A549 (cell line): Measurements from ENCODE around the gene ZSWIM7. TPM values are rescaled to one million over a fixed set of nuclear protein-coding genes. Genes with fewer than 3 reads are reported as not detected.

Source experiments
- ATAC-seq, 2 experiments: fragments of 200-7000 bp in 1 of 2; fragments of >200 bp in 1 of 2; cut with Nextera tagmentation in 1 of 2; cut with Tn5 transposase in 1 of 2; 3 replicates each; pipeline versions ENCODE4 v1.8.0 to v1.9.1; 2018 to 2020; ENCODE audit warnings: mild to moderate bottlenecking in 1 of 2, moderate library complexity in 1 of 2
- CTCF ChIA-PET: fragments of 300-600 bp; sonication (Branson Sonifier 250); formaldehyde crosslinking; extraction: SDS; loops from one replicate; lab custom pipeline; 2021; ENCODE audit warnings: antibody characterized with exemption, inconsistent platforms; lab: Yijun Ruan, JAX
- POLR2A ChIA-PET: fragments of 350-600 bp; formaldehyde crosslinking; extraction: SDS; loops from one replicate; lab custom pipeline; 2021; ENCODE audit warnings: antibody characterized with exemption, inconsistent platforms; lab: Yijun Ruan, JAX
- DNase-seq, 2 experiments: peaks; one replicate each; pipeline versions ENCODE4 v3.0.0 to v3.0.0-alpha.2; 2011 to 2016; ENCODE audit warnings: low read depth in 1 of 2, low spot score in 1 of 2
- FAIRE-seq: peaks from 2 replicates; lab custom pipeline; 2011; peaks lifted over from hg19 to GRCh38; lab: Jason Lieb, UNC
- H3K27ac ChIP-seq, 2 experiments: fragments of >200 bp; sonication (Bioruptor Twin); formaldehyde crosslinking; 3 replicates each; pipeline ENCODE4 v1.5.1; 2016 to 2017
- H3K4me1 ChIP-seq: fragments of >200 bp; sonication (Bioruptor Twin); formaldehyde crosslinking; 3 replicates; pipeline ENCODE4 v1.6.1; 2016
- H3K4me2 ChIP-seq: fragments of >200 bp; sonication (Bioruptor Twin); formaldehyde crosslinking; 3 replicates; pipeline ENCODE4 v1.6.1; 2016
- H3K4me3 ChIP-seq: fragments of >200 bp; sonication (Bioruptor Twin); formaldehyde crosslinking; 3 replicates; pipeline ENCODE4 v1.5.1; 2016
- H3K9me3 ChIP-seq: fragments of >200 bp; sonication (Bioruptor Twin); formaldehyde crosslinking; 3 replicates; pipeline ENCODE4 v1.6.1; 2016
- CBX2 ChIP-seq: fragments of 200-600 bp; sonication (generic); IDR thresholded peaks from 2 replicates; pipeline ENCODE4 v1.6.1; 2016; ENCODE audit warnings: low read depth, mild to moderate bottlenecking, borderline replicate concordance
- CBX8 ChIP-seq: fragments of 200-600 bp; sonication (generic); IDR thresholded peaks from 2 replicates; pipeline ENCODE4 v1.6.1; 2016
- CEBPB ChIP-seq, 2 experiments: fragments of >200 bp in 1 of 2; sonication (Bioruptor Twin) in 1 of 2; formaldehyde crosslinking in 1 of 2; IDR thresholded peaks; 2 replicates each; pipeline ENCODE4 v1.6.1; 2012 to 2016
- EHMT2 ChIP-seq: fragments of 200-600 bp; sonication (generic); IDR thresholded peaks from 2 replicates; pipeline ENCODE4 v1.6.1; 2016; ENCODE audit warnings: antibody characterized with exemption, low read depth, mild to moderate bottlenecking, moderate library complexity
- FOSB ChIP-seq: fragments of 250-450 bp; sonication (Bioruptor Pico); IDR thresholded peaks from 2 replicates; pipeline ENCODE4 v1.5.0; 2020; ENCODE audit warnings: mild to moderate bottlenecking, moderate library complexity
- FOSL2 ChIP-seq, 2 experiments: fragments of 450-650 bp in 1 of 2; fragments of >200 bp in 1 of 2; sonication (Bioruptor Twin) in 1 of 2; formaldehyde crosslinking; IDR thresholded peaks; 2 replicates each; pipeline versions ENCODE4 v1.5.0 to v1.6.1; 2016 to 2020; ENCODE audit warnings: mild to moderate bottlenecking in 1 of 2, moderate library complexity in 1 of 2
- FOXS1 ChIP-seq: fragments of 250-450 bp; sonication (Bioruptor Pico); IDR thresholded peaks from 2 replicates; pipeline ENCODE4 v1.5.0; 2020; ENCODE audit warnings: mild to moderate bottlenecking, moderate library complexity
- GATA3 ChIP-seq: IDR thresholded peaks from 2 replicates; pipeline ENCODE4 v1.6.1; 2012; ENCODE audit warnings: borderline replicate concordance
- HMGXB4 ChIP-seq: fragments of 250-450 bp; sonication (Bioruptor Pico); IDR thresholded peaks from 2 replicates; pipeline ENCODE4 v1.5.0; 2021; ENCODE audit warnings: mild to moderate bottlenecking, moderate library complexity, borderline replicate concordance
- KDM5A ChIP-seq: fragments of 200-600 bp; sonication (generic); IDR thresholded peaks from 2 replicates; pipeline ENCODE4 v1.6.1; 2016; ENCODE audit warnings: antibody characterized with exemption, mild to moderate bottlenecking
- MAFK ChIP-seq: fragments of 450-650 bp; IDR thresholded peaks from 2 replicates; pipeline ENCODE4 v1.6.1; 2014; ENCODE audit not compliant: partially characterized antibody
- NPAS2 ChIP-seq: fragments of 250-450 bp; sonication (Bioruptor Pico); IDR thresholded peaks from 2 replicates; pipeline ENCODE4 v1.8.0; 2022; ENCODE audit warnings: mild to moderate bottlenecking, moderate library complexity, borderline replicate concordance
- POLR2A ChIP-seq: IDR thresholded peaks from 2 replicates; pipeline ENCODE4 v1.6.1; 2012; ENCODE audit warnings: mild to moderate bottlenecking, low read length
- POLR2AphosphoS2 ChIP-seq: conservative IDR thresholded peaks from 2 replicates; pipeline ENCODE4 v1.6.1; 2012; ENCODE audit warnings: low read length, improper control_type of control experiment, inconsistent platforms
- ZC3H11A ChIP-seq: fragments of 450-650 bp; IDR thresholded peaks from 2 replicates; pipeline ENCODE4 v1.6.1; 2014; ENCODE audit warnings: antibody characterized with exemption, mild to moderate bottlenecking
- ZFP36 ChIP-seq: fragments of 450-650 bp; IDR thresholded peaks from 2 replicates; pipeline ENCODE4 v1.6.1; 2014; ENCODE audit warnings: borderline replicate concordance; ENCODE audit not compliant: partially characterized antibody
- WGBS: methylation state at CpG from one replicate; pipeline ENCODE4 v1.1.6; 2017; ENCODE audit errors: missing lambda C conversion rate; 5-methylcytosine and 5-hydroxymethylcytosine counted together
- polyA plus RNA-seq, 4 experiments: library from polyadenylated mRNA; depleted of rRNA in 3 of 4; stranded (reverse); fragments of >200 nt; fragmentation: RNase III in 1 of 4; extraction: RNeasy Plus Mini Kit Qiagen cat#74134 plus additional on column Dnase treatment in 1 of 4; gene quantifications; 2 replicates in 3 of 4; 3 replicates in 1 of 4; pipeline ENCODE4 v1.2.3, GENCODE V29; 2011 to 2017
- TF ChIP-seq, protein P1 (sequence below): fragments of 150-350 bp; IDR thresholded peaks from 2 replicates; pipeline ENCODE4 v1.6.1; 2014; ENCODE audit warnings: low read depth, mild to moderate bottlenecking, low read length
- TF ChIP-seq, protein P2 (sequence below): fragments of 450-650 bp; IDR thresholded peaks from 2 replicates; pipeline ENCODE4 v1.6.1; 2014; ENCODE audit warnings: antibody characterized with exemption
- TF ChIP-seq, protein P3 (sequence below): fragments of >200 bp; sonication (Bioruptor Twin); formaldehyde crosslinking; IDR thresholded peaks from 3 replicates; pipeline ENCODE4 v1.5.1; 2016

The ZSWIM7 gene
- polyA plus RNA-seq, 2 of the 4 experiments (the other 2 are of a cell fraction) = 60.0 to 65.5 TPM

- FAIRE-seq = no peak
- ChIA-PET POLR2A (no interaction called here), CTCF (interaction anchor here (1.3 to 3.9 kb wide), 5 partner anchors 9 to 63 kb away, joined by 3 to 10 read pairs (median 4); partner anchors contain the start of gene ADORA2B)
- DNase-seq = no peak
- Histone ChIP-seq H3K4me3 (no peak overlapping the region), H3K9me3 (peaks cover 6% of the 10 kb centered on the region), H3K4me1 (peaks cover 13% of the 10 kb centered on the region), H3K4me2 (no peak overlapping the region), H3K27ac (no peak overlapping the region)
- TF ChIP-seq ZFP36 = no peak
- TF ChIP-seq ZC3H11A = no peak
- TF ChIP-seq, protein P1, sequence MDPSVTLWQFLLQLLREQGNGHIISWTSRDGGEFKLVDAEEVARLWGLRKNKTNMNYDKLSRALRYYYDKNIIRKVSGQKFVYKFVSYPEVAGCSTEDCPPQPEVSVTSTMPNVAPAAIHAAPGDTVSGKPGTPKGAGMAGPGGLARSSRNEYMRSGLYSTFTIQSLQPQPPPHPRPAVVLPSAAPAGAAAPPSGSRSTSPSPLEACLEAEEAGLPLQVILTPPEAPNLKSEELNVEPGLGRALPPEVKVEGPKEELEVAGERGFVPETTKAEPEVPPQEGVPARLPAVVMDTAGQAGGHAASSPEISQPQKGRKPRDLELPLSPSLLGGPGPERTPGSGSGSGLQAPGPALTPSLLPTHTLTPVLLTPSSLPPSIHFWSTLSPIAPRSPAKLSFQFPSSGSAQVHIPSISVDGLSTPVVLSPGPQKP = no peak
- TF ChIP-seq, protein P2, sequence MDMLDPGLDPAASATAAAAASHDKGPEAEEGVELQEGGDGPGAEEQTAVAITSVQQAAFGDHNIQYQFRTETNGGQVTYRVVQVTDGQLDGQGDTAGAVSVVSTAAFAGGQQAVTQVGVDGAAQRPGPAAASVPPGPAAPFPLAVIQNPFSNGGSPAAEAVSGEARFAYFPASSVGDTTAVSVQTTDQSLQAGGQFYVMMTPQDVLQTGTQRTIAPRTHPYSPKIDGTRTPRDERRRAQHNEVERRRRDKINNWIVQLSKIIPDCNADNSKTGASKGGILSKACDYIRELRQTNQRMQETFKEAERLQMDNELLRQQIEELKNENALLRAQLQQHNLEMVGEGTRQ = no peak
- TF ChIP-seq FOSB (CRISPR knock-in tag) = no peak
- TF ChIP-seq CBX2 = no peak
- no peak for TF ChIP-seq FOSL2 (IDR thresholded peaks at IDR 0.05)
- TF ChIP-seq FOSL2 (CRISPR knock-in tag; IDR thresholded peaks at IDR 0.05) = no peak
- no peak for ATAC-seq
- WGBS = 91% methylated on average over 3 of the region's 3 CpGs
Observed at GRCh38 chr17:16007439-16007838, 7.9 kb upstream of the ZSWIM7 start.

- no peak for DNase-seq
- WGBS = 92% methylated on average over 1 of the region's 1 CpG
- ChIA-PET CTCF (interaction anchor here (1.2 to 2.0 kb wide), 2 partner anchors 8 to 60 kb away, joined by 4 to 15 read pairs; partner anchors contain the start of gene ADORA2B), POLR2A (no interaction called here)
- ATAC-seq = no peak; a peak in 1 of 6 replicates
- no peak for TF ChIP-seq CEBPB (IDR thresholded peaks at IDR 0.05)
- TF ChIP-seq POLR2AphosphoS2 = no peak
- no peak for TF ChIP-seq EHMT2
- TF ChIP-seq, protein P3, sequence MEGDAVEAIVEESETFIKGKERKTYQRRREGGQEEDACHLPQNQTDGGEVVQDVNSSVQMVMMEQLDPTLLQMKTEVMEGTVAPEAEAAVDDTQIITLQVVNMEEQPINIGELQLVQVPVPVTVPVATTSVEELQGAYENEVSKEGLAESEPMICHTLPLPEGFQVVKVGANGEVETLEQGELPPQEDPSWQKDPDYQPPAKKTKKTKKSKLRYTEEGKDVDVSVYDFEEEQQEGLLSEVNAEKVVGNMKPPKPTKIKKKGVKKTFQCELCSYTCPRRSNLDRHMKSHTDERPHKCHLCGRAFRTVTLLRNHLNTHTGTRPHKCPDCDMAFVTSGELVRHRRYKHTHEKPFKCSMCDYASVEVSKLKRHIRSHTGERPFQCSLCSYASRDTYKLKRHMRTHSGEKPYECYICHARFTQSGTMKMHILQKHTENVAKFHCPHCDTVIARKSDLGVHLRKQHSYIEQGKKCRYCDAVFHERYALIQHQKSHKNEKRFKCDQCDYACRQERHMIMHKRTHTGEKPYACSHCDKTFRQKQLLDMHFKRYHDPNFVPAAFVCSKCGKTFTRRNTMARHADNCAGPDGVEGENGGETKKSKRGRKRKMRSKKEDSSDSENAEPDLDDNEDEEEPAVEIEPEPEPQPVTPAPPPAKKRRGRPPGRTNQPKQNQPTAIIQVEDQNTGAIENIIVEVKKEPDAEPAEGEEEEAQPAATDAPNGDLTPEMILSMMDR = no peak
- TF ChIP-seq CBX8 = no peak
- TF ChIP-seq MAFK = no peak
- no peak for TF ChIP-seq POLR2A
- no peak for TF ChIP-seq KDM5A
- TF ChIP-seq NPAS2 (CRISPR knock-in tag) = no peak
- no peak for TF ChIP-seq HMGXB4 (CRISPR knock-in tag)
- TF ChIP-seq FOXS1 = no peak
- no peak for TF ChIP-seq GATA3
- TF ChIP-seq, protein P2 = no peak
- H3K4me2 ChIP-seq = no peak overlapping the region
- no peak for FAIRE-seq
- H3K27ac ChIP-seq = no peak overlapping the region
- H3K4me3 ChIP-seq = no peak overlapping the region
- peaks cover 21% of the 10 kb centered on the region for H3K9me3 ChIP-seq
- H3K4me1 ChIP-seq = peaks cover 5% of the 10 kb centered on the region; the same call in 1 of the 3 replicates
Observed at GRCh38 chr17:16005636-16006035, 6.1 kb upstream of the ZSWIM7 start.
